ENCODE data around the gene AOAH. TPM values are rescaled to one million over a fixed set of nuclear protein-coding genes. Genes with fewer than 3 reads are reported as not detected.
"Not testable (repeated sequence)": the region's sequence is repeated elsewhere in the genome, so short reads cannot be mapped to it uniquely, and the experiment has no call there.

The AOAH gene
- total and polyA plus RNA-seq, 7 donors: 3.8 to 61.3 (median 16.2) TPM

DNA sequence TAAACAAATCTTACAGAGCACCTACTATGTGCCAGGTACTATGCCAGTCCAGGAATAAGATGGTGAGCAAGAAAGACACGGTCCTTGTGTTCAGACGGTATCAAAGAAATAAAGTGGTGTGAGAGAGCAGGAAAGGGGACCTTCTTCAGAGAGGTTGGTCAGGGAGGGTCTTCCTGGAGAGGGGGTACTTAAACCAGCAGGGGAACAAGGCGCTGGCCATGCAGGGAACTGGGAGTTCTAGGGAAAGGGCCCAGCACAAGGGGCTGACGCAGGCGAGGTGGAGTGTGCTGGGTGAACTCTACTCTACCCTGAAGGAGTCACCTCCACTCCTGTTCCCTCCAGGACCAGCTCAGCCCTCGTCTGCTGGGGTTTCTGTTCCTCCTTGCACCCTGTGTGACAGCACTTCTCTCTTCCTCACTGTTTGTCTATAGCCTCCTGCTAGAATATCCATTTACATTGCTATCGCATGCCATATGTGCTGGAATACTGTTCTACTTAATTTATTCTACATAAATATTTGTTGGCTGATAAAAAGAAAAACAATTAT is 73.5 kb downstream of the AOAH start:
- no peaks in the 10 kb centered on the region for H3K4me1 ChIP-seq
- WGBS, 2 donors: 77 to 84% methylated on average over 7 of the region's 7 CpGs
- no peak overlapping the region for H3K27ac ChIP-seq
- H3K4me3 ChIP-seq: no peak overlapping the region
- intact Hi-C loops (cut with DNase I): no loop called here
- no peak for DNase-seq
- TF ChIP-seq POLR2AphosphoS5 (IDR thresholded peaks at IDR 0.05): no peak
- TF ChIP-seq EP300 (IDR thresholded peaks at IDR 0.05): no peak
- H3K9me3 ChIP-seq: no peaks in the 10 kb centered on the region
- no peaks in the 10 kb centered on the region for H3K27me3 ChIP-seq
- no peaks in the 10 kb centered on the region for H3K36me3 ChIP-seq

DNA sequence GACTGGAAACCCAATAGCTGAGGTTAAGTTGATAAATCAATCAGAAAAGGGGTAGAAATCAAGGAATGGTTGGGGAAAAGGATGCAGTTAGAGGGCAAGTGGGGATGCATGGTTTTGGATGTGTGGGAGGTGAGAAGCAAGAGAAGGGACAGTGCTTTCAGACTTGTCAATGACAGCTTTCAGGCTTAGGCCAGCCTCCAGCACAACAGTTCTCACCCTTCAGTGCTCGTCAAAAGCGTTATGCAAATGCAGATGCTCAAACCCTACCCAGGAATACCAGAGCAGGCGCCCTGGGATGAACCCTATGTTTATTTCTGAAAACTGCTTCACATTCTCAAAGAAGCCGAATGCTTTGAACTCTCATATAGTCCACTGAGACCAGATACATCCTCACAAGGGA is 74.0 kb downstream of the AOAH start:
- no peak overlapping the region for H3K27ac ChIP-seq
- intact Hi-C loops (cut with DNase I): no loop called here
- TF ChIP-seq, protein P1, sequence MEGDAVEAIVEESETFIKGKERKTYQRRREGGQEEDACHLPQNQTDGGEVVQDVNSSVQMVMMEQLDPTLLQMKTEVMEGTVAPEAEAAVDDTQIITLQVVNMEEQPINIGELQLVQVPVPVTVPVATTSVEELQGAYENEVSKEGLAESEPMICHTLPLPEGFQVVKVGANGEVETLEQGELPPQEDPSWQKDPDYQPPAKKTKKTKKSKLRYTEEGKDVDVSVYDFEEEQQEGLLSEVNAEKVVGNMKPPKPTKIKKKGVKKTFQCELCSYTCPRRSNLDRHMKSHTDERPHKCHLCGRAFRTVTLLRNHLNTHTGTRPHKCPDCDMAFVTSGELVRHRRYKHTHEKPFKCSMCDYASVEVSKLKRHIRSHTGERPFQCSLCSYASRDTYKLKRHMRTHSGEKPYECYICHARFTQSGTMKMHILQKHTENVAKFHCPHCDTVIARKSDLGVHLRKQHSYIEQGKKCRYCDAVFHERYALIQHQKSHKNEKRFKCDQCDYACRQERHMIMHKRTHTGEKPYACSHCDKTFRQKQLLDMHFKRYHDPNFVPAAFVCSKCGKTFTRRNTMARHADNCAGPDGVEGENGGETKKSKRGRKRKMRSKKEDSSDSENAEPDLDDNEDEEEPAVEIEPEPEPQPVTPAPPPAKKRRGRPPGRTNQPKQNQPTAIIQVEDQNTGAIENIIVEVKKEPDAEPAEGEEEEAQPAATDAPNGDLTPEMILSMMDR (IDR thresholded peaks at IDR 0.05): no peak
- TF ChIP-seq EP300 (IDR thresholded peaks at IDR 0.05) (no peak), POLR2AphosphoS5 (IDR thresholded peaks at IDR 0.05) (no peak), POLR2A (IDR thresholded peaks at IDR 0.05) (no peak)
- H3K9me3 ChIP-seq: no peaks in the 10 kb centered on the region
- WGBS, 2 donors: 93 to 99% methylated on average over 4 of the region's 4 CpGs
- H3K4me1 ChIP-seq: no peaks in the 10 kb centered on the region
- no peak overlapping the region for H3K4me3 ChIP-seq
- no peaks in the 10 kb centered on the region for H3K27me3 ChIP-seq
- DNase-seq: no peak
- H3K36me3 ChIP-seq: no peaks in the 10 kb centered on the region

DNA sequence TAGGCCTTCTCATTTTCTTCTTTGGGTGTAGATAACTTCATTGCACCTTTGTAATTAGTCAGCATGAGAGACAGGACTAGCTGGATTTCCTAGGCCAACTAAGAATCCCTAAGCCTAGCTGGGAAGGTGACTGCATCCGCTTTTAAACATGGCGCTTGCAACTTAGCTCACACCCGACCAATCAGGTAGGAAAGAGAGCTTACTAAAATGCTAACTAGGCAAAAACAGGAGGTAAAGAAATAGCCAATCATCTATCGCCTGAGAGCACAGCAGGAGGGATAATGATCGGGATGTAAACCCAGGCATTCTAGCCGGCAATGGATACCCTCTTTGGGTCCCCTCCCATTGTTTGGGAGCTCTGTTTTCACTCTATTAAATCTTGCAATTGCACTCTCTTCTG is 75.0 kb downstream of the AOAH start:
- DNase-seq; H3K36me3 ChIP-seq; intact Hi-C loops (cut with DNase I); H3K4me3 ChIP-seq; H3K4me1 ChIP-seq; H3K27me3 ChIP-seq; H3K27ac ChIP-seq; H3K9me3 ChIP-seq: not testable (repeated sequence)
- WGBS, 2 donors: 97 to 98% methylated on average over 6 of the region's 6 CpGs

DNA sequence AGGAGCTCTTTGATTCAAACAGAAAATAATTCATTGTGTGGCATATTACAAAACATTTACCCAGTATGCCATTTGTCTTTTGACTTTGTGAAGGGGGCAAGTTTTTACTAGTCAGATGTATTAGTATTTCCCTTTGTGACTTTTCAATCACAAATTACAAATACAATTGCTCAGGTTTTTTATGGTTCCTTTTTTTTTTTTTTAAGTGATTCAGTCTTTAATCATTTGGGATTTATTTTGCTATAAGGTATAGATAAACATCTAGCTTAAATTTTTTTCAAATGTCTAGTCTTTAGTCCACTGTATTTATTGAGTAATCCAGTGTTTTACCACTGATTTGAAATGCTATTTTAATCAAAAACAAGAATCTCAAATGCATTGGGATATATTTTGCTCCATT is 75.9 kb downstream of the AOAH start:
- Histone ChIP-seq H3K4me3 (no peak overlapping the region), H3K36me3 (no peaks in the 10 kb centered on the region), H3K9me3 (no peaks in the 10 kb centered on the region), H3K4me1 (no peaks in the 10 kb centered on the region), H3K27ac (no peak overlapping the region), H3K27me3 (no peaks in the 10 kb centered on the region)
- no peak for DNase-seq
- intact Hi-C loops (cut with DNase I): no loop called here
- TF ChIP-seq, protein P1 (IDR thresholded peaks at IDR 0.05): no peak
- no peak for TF ChIP-seq POLR2AphosphoS5 (IDR thresholded peaks at IDR 0.05)
- no peak for TF ChIP-seq EP300 (IDR thresholded peaks at IDR 0.05)
- TF ChIP-seq POLR2A (IDR thresholded peaks at IDR 0.05): no peak

DNA sequence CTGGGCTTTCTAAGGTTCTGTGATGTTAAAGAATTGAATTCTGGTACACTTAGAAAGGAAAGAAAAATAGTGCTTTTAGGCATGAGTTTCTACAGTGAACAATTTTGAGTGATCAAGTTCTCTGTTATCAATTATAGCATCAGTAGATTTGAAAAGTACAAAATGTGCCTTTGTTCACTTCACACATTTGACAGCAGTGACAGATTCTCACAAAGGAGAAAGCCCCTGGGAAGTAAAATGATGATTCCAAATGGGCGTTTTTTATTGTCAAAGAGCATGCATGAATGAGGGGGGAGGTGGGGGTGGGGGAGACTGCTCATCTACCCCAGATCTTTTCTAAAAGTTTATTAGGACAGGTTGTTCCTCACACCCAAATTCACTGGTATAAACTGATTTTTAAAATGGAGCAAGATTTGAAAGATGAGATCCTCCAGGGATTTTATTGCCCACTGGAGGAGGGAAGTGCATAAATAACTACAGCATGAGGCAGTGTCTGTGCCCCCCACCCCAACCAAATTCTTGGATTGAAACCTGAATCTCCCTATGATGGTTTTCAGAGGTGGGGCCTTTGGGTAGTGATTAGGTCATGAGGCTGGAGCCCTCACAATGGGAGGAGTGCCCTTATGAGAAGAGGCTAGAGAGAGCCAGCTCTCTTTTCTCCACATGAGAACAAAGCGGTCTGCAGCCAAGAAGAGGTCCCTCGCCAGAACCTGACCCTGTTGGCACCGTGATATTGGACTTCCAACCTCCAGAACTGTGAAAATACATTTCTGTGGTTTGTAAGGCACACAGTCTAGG is 79.5 kb downstream of the AOAH start:
- H3K27ac ChIP-seq: no peak overlapping the region
- no peaks in the 10 kb centered on the region for H3K4me1 ChIP-seq
- H3K4me3 ChIP-seq: no peak overlapping the region
- intact Hi-C loops (cut with DNase I): no loop called here
- 85 to 89% methylated on average over 4 of the region's 4 CpGs for WGBS, 2 donors
- H3K36me3 ChIP-seq: no peaks in the 10 kb centered on the region
- H3K27me3 ChIP-seq: no peaks in the 10 kb centered on the region
- TF ChIP-seq EP300 (IDR thresholded peaks at IDR 0.05) (no peak), POLR2AphosphoS5 (IDR thresholded peaks at IDR 0.05) (no peak), POLR2A (IDR thresholded peaks at IDR 0.05) (no peak)
- TF ChIP-seq, protein P1 (IDR thresholded peaks at IDR 0.05): no peak
- DNase-seq: no peak
- no peaks in the 10 kb centered on the region for H3K9me3 ChIP-seq

DNA sequence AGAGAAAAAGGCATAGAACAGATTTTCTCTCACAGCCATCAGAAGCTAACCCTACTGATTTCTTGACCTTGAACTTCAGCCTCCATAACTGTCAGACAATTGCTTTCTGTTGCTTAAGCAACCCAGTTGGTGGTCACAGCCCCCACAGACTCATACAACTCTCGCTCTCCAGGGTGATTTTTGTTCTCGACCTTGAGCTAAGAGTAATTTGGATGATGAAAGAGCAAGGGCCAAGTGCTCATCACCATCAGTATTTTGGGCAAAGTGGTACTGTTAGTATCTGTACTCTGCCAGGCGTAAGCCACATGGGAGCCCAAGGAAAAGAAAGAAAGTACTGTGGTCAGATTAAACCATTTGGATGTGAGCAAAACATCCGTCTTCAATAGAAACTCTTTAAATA is 81.9 kb downstream of the AOAH start:
- intact Hi-C loops (cut with DNase I): no loop called here
- no peaks in the 10 kb centered on the region for H3K9me3 ChIP-seq
- no peaks in the 10 kb centered on the region for H3K27me3 ChIP-seq
- no peak overlapping the region for H3K4me3 ChIP-seq
- no peak for DNase-seq
- H3K27ac ChIP-seq: no peak overlapping the region
- H3K36me3 ChIP-seq: no peaks in the 10 kb centered on the region
- H3K4me1 ChIP-seq: no peaks in the 10 kb centered on the region
- TF ChIP-seq POLR2AphosphoS5 (IDR thresholded peaks at IDR 0.05): no peak
- TF ChIP-seq, protein P1 (IDR thresholded peaks at IDR 0.05): no peak
- no peak for TF ChIP-seq EP300 (IDR thresholded peaks at IDR 0.05)
- TF ChIP-seq POLR2A (IDR thresholded peaks at IDR 0.05): no peak
- WGBS, 2 donors: 90 to 94% methylated on average over 4 of the region's 4 CpGs

All from sigmoid colon (tissue), 7 donors.